ENCODE measurements around the gene RNU6-9.
"Not testable (repeated sequence)": the region's sequence is repeated elsewhere in the genome, so short reads cannot be mapped to it uniquely, and the experiment has no call there.

Gene RNU6-9

DNA sequence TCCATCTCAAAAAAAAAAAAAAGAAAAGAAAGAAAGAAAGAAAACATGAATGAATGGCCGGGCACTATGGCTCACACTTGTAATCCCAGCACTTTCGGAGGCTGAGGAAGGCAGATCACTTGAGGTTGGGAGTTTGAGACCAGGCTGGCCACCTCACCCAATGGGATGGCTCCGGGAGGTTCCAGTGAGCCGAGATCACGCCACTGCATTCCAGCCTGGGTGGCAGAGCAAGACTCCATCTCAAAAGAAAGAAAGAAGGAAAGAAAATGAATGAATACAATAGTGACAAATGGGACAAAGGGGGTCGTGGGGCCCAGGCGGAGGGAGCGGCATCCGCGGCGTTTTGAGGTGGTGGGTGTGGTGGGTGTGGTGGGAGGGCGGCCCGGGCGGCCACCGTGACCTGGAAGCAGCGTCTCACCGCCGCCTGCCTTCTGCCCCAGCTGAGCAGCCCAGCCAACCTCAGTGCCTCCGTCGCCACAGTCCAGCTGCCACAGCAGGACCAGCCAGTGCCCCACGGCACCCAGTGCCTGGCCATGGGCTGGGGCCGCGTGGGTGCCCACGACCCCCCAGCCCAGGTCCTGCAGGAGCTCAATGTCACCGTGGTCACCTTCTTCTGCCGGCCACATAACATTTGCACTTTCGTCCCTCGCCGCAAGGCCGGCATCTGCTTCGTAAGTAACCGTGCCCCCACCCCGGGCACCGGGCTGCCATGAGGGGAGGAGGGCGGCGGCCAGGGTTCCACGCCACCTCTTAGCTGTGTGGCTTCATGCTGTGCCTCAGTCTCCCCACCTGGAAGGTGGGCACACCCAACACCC is 47.4 kb upstream of the RNU6-9 start:
- Histone ChIP-seq H3F3A (ENCODE audit: insufficient read depth, low read length) (peaks cover 9% of the 10 kb centered on the region), H4K20me1 (ENCODE audit: insufficient read depth, low read length) (no peaks in the 10 kb centered on the region), H3K9me3 (replicated peaks; ENCODE audit: insufficient read depth, low read length) (no peaks in the 10 kb centered on the region), H3K4me2 (ENCODE audit: low read depth, low read length) (peak overlapping the region; percentile 49; the same call in 1 of the 2 replicates), H3K4me1 (ENCODE audit: low read length) (peaks cover 8% of the 10 kb centered on the region; the same call in 1 of the 2 replicates), H3K36me3 (replicated peaks; ENCODE audit: insufficient read depth, low read length) (no peaks in the 10 kb centered on the region), H2AFZ (ENCODE audit: low read length) (no peak overlapping the region), H3K79me2 (ENCODE audit: low read length) (no peaks in the 10 kb centered on the region), H3K9me2 (replicated peaks; ENCODE audit: insufficient read depth, low read length) (no peaks in the 10 kb centered on the region), H3K9ac (ENCODE audit: low read length) (no peak overlapping the region), H3K27ac (ENCODE audit: low read length) (no peak overlapping the region), H3K27me3 (replicated peaks; ENCODE audit: insufficient read depth, low read length) (peaks cover 81% of the 10 kb centered on the region), H3K4me3 (ENCODE audit: low read length) (no peak overlapping the region)
- no peak for DNase-seq
- TF ChIP-seq EZH2 (optimal IDR thresholded peaks at IDR 0.05; ENCODE audit: low read depth, low read length) (no peak), CTCF (IDR thresholded peaks at IDR 0.05; ENCODE audit: low read length) (no peak), EZH2phosphoT487 (IDR thresholded peaks at IDR 0.05; ENCODE audit: low read length) (no peak)

GRCh38 chr19:848386-848921 is 44.8 kb upstream of the RNU6-9 start:
- Histone ChIP-seq H3K36me3 (replicated peaks; ENCODE audit: insufficient read depth, low read length) (no peaks in the 10 kb centered on the region), H2AFZ (ENCODE audit: low read length) (no peak overlapping the region), H3K4me2 (ENCODE audit: low read depth, low read length) (no peak overlapping the region), H3K79me2 (ENCODE audit: low read length) (no peaks in the 10 kb centered on the region), H3K9me3 (replicated peaks; ENCODE audit: insufficient read depth, low read length) (no peaks in the 10 kb centered on the region), H3K27me3 (replicated peaks; ENCODE audit: insufficient read depth, low read length) (peaks cover 89% of the 10 kb centered on the region), H3K9me2 (replicated peaks; ENCODE audit: insufficient read depth, low read length) (no peaks in the 10 kb centered on the region), H3K4me1 (ENCODE audit: low read length) (peaks cover 8% of the 10 kb centered on the region; the same call in 1 of the 2 replicates), H3K27ac (ENCODE audit: low read length) (no peak overlapping the region), H3K4me3 (ENCODE audit: low read length) (no peak overlapping the region), H3K9ac (ENCODE audit: low read length) (no peak overlapping the region), H4K20me1 (ENCODE audit: insufficient read depth, low read length) (no peaks in the 10 kb centered on the region), H3F3A (ENCODE audit: insufficient read depth, low read length) (peaks cover 9% of the 10 kb centered on the region)
- TF ChIP-seq CTCF (IDR thresholded peaks at IDR 0.05; ENCODE audit: low read length) = no peak
- no peak for TF ChIP-seq EZH2phosphoT487 (IDR thresholded peaks at IDR 0.05; ENCODE audit: low read length)
- TF ChIP-seq EZH2 (optimal IDR thresholded peaks at IDR 0.05; ENCODE audit: low read depth, low read length) = no peak
- DNase-seq = no peak

GRCh38 chr19:849195-849594 is 44.1 kb upstream of the RNU6-9 start:
- H3K4me2 ChIP-seq (ENCODE audit: low read depth, low read length); H3K79me2 ChIP-seq (ENCODE audit: low read length); H3K9me2 ChIP-seq (replicated peaks; ENCODE audit: insufficient read depth, low read length); H2AFZ ChIP-seq (ENCODE audit: low read length); DNase-seq; H4K20me1 ChIP-seq (ENCODE audit: insufficient read depth, low read length); H3K27ac ChIP-seq (ENCODE audit: low read length); H3F3A ChIP-seq (ENCODE audit: insufficient read depth, low read length); H3K4me1 ChIP-seq (ENCODE audit: low read length); H3K4me3 ChIP-seq (ENCODE audit: low read length); H3K9me3 ChIP-seq (replicated peaks; ENCODE audit: insufficient read depth, low read length); H3K36me3 ChIP-seq (replicated peaks; ENCODE audit: insufficient read depth, low read length); H3K9ac ChIP-seq (ENCODE audit: low read length): not testable (repeated sequence)
- H3K27me3 ChIP-seq (replicated peaks; ENCODE audit: insufficient read depth, low read length) = peaks cover 88% of the 10 kb centered on the region
